Inflammatory macrophage (primary cell): Measurements from ENCODE around the gene SOCS1.

Source experiments
- DNase-seq, 2 donors: peaks; one replicate each; pipeline ENCODE4 v3.0.0-alpha.2; 2020 to 2022

The SOCS1 gene

DNA sequence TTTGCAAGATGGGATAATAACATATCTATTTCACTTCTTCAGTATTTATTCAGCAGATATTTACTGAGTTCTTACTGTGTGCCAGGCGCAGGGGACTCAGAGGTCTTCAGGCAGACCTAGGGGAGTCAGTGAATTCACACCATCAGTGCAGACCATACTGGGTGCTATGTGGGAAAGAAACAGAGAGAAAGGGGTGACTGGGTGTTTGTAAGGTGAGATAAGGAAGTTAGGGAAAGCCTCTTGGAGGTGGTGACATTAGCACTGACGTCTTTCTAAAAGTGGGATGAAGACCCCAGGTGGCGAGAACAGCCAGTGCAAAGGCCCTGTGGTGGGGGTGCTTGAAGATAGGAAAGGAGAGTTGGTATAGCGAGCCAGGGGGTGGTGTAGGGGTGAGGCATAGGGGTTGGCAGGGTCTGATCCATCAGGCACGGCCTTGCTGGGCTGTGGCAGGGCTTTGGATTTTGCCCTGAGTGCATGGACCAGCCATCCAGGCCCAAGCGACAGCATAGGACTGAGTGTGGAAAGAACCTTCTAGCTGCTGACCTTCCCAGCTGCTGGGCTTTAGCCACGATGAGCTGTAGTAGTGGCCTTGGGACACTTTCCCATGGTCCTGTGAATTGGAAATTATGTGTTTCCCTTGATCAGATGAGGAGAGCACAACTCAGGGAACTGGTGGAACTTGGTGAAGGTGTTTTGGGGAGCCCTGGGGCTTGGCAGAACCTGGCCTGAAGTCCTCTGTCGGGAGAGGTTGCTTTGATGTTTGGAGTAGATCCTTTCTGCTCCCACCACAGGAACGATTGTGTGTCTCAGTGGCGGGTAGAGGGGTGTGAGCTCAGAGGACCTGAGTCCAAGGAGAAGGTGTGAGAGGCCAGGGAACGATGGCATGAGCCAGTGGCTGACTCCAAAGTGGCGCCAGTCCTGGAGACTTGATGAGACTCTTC, 3.9 kb upstream of the SOCS1 start:
- DNase-seq, result no peak

- DNase-seq, result no peak
Observed at GRCh38 chr16:11258553-11259492, 2.8 kb upstream of the SOCS1 start.

- DNase-seq, result peak; percentile 81 to 85
Observed at GRCh38 chr16:11257131-11257938, 1.3 kb upstream of the SOCS1 start.

GRCh38 chr16:11256661-11257130, 692 bp upstream of the SOCS1 start:
- peak in 1 of 2 donors; percentile 69 for DNase-seq

DNA sequence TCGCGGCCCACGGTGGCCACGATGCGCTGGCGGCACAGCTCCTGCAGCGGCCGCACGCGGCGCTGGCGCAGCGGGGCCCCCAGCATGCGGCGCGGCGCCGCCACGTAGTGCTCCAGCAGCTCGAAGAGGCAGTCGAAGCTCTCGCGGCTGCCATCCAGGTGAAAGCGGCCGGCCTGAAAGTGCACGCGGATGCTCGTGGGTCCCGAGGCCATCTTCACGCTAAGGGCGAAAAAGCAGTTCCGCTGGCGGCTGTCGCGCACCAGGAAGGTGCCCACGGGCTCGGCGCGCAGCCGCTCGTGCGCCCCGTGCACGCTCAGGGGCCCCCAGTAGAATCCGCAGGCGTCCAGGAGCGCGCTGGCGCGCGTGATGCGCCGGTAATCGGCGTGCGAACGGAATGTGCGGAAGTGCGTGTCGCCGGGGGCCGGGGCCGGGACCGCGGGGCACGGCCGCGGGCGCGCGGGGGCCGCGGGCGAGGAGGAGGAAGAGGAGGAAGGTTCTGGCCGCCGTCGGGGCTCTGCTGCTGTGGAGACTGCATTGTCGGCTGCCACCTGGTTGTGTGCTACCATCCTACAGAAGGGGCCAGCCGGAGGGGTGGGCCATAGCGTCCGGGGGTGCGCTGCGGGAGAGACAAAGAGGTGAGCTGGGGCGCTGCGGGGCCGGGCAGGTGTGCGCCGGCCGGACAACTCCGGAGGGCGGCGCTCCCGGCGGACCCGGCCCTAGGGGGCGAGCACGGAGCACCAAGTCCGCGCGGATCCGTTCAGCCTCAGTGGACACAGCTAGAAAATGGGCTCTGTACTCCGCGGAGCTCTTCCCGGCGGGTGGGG, 879 bp downstream of the SOCS1 start:
- DNase-seq, result peak in 1 of 2 donors; percentile 58

DNA sequence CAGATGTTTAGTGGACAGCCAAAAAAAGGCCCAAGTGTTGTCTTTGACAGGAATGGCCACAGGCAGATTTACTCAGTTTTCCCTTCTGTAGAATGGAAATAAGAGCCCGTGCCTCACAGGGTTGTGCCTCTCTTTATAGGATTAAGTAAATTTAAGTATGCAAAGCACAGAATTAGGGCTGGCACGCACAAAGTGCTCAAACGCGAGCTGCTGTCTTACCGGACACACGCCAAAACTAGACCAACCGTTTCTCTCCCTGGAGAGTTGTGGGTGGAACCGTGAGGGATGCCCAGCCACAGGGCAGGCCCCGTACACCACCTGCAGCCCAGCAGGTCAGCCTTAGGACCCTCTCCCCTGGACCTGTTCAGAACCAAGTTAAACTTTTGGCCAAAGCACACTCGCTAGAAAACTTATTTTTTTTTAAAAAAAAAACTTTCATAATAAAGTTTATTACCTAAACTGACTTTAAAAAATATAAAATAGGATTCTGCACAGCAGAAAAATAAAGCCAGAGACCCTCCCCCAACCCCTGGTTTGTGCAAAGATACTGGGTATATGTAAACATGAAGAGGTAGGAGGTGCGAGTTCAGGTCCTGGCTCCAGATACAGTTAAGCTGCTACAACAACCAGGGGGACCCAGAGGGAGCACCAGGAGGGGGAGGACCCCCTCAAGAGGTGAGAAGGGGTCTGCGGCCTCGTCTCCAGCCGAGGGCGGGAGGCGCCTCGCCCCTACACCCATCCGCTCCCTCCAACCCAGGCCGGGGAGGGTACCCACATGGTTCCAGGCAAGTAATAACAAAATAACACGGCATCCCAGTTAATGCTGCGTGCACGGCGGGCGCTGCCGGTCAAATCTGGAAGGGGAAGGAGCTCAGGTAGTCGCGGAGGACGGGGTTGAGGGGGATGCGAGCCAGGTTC, 1.8 kb downstream of the SOCS1 start:
- DNase-seq, result no peak

- no peak for DNase-seq
Observed at GRCh38 chr16:11253009-11253994, 2.7 kb downstream of the SOCS1 start.

DNA sequence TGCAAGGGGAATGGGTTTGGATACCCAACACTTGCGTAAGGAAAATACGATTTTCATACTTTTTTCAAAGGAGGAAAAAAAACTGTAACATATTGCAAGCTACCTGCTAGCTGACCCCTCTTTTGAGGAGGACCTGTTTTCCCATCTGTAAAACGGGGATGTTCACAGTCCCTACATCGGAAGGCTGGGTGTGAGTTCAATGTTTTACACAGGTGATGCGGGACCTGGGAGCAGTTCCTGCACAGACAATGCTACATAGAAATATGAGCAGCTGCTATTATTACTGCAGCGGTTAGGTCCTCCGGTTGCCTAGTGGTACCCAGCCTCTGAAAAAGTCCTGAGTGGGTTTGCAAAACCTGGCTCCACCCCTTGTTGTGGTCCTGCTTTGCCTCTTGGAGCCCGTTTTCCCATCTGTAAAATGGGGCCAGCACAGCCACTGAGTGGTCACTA, 3.5 kb downstream of the SOCS1 start:
- DNase-seq, result no peak

- DNase-seq, result peak in 1 of 2 donors; percentile 35
Observed at GRCh38 chr16:11251525-11252481, 4.2 kb downstream of the SOCS1 start.

- DNase-seq, result no peak
Observed at GRCh38 chr16:11250786-11251524, 5.0 kb downstream of the SOCS1 start.

DNA sequence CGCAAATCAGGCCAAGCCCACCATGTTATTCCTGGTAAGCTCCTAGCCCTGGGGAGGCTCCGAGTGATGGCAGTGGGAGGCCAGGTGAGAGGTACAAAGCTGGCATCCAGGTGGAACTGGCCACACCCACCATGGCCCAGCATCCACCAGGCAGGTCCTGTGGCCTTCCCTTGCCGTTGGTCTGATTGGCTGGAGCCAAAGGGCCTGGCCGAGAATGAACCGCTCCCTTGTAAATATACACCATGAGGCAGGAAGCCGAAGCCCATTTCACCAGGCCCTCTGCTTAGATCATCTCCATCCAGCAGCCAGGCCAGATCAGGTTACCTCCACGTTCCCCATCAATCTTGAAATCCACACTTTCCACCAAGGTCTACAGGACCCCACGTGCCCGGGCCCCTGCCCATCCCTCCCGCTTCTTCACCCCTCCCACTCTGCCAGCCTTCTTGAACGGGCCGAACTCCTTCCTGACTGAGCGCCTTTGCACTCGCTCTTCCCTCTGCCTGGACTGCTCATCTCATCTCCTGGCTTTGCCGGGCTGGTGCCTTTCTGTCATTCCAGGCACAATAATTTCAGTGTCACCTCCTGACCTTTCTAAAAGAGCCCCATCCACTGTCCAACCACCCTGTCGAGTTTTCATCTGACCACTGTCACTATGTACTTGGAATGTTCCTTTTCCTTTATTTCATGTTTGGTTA, 5.8 kb downstream of the SOCS1 start:
- DNase-seq, result no peak

DNA sequence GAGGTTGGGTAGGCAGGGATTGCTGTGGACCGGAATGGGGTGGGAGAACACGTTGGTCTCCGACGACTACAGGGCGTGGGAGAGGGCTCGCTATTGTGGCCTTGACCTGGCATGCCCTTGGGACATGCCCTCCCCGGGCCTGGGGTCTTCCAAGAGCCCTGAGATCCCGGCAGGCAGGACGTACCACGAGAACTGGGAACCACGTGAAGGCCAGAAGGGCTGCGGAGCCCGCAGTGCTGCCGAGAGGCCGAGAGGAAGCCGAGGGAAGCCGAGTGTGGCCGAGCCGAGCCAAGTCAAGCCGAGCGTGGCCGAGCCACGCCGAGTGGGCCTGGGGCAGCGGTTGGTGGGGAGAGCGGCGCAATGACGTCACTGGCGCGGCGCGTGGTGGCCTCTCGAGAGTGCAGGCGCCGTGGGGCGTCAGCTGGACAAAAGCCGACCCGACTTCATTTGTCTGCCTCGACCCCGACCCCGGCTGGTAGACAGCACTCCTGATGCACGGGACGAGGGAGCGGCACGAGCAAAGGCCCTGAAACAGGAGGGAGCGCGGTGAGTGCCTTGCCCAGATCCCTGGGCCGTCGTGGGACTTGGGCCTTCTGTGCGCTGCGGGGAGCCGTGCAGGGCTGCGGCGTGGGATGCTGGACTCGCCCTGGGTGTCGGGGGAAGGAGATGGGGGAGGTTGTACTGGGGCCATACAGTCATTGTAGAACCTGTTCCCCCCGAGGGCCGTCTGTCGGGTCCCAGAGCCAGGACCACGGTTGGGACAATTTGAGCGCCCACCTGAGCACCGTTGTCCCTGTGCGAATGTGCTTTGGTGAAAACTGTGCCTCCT, 6.6 kb downstream of the SOCS1 start:
- no peak for DNase-seq

GRCh38 chr16:11248133-11248532, 7.9 kb downstream of the SOCS1 start:
- no peak for DNase-seq

DNA sequence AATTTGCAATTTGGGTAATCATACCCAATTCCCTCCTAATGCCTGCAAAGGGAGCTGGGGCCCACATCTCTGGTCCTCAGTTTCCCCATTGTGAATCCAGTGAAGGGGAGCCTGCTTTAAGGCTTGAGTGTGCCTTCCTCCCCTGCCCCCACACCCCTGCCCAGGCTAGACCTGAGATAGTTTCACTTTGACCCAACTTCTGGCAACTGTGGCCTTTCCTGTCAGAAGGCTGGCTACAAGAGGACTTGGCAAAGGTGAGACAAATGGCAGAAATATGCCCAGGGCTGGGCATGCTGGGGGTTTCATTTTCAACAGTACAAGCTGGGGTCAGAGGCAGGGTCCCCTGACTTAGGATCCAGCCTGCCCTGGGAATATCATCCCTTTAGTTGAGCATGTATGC, 10.0 kb downstream of the SOCS1 start:
- no peak for DNase-seq

DNA sequence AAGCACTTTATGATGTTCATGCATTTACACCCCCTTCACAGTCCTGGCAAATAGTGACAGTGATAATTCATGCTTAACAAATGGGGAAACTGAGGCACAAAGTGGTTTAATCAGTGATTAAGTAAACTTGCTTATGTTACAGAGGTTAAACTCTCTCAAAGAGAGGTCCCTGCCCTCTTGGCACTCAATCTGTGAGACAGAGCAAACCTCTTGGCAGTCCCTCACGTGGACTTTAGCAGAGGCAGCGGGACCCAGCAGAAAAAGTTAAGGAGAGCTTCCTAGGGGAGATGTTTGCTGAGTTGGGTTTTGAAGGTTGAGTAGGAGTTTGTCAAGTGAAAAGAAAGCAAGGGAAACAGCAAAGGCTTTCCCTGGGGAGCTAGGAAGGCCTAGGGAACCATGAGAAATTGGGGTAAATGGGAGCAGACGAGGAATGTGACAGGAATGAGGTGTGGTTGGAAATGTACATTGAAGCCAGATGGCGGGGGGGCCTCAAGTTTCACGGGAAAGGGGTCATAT, 10.7 kb downstream of the SOCS1 start:
- DNase-seq, result no peak
